T-helper 1 cell (primary cell): ENCODE results near the gene TBC1D30.
"Not testable (repeated sequence)": the region's sequence is repeated elsewhere in the genome, so short reads cannot be mapped to it uniquely, and the experiment has no call there.

Experiments used
- DNase-seq, 5 donors: peaks; one replicate each; pipeline ENCODE4 v3.0.0-alpha.2; 2012 to 2020
- total RNA-seq, 4 donors: gene quantifications; one replicate each; lab custom pipeline; 2026; lab: John Stamatoyannopoulos, UW

The TBC1D30 gene
- total RNA-seq, result 0 to 0.15 (median 0.04) reads per million in 4 donors

GRCh38 chr12:64824500-64825142, at the start of gene TBC1D30:
Gene TBC1D30 (plus strand): TSS chr12:64824647. CDS start chr12:64824880, 233 bp downstream.
- DNase-seq, result peak in 1 of 5 donors; percentile 14

GRCh38 chr12:64775147-64775736, 49.2 kb upstream of the TBC1D30 start:
- DNase-seq, result not testable (repeated sequence)

GRCh38 chr12:64779354-64779974, 45.0 kb upstream of the TBC1D30 start:
- DNase-seq, result no peak

- no peak for DNase-seq
Measured at GRCh38 chr12:64780132-64780530, 44.3 kb upstream of the TBC1D30 start.

GRCh38 chr12:64780531-64781279, 43.7 kb upstream of the TBC1D30 start:
- DNase-seq, result peak in 2 of 5 donors; percentile 12 to 18

GRCh38 chr12:64781280-64782190, 42.9 kb upstream of the TBC1D30 start:
- no peak for DNase-seq

- no peak for DNase-seq
Measured at GRCh38 chr12:64782191-64782876, 42.1 kb upstream of the TBC1D30 start.

GRCh38 chr12:64785838-64786237, 38.6 kb upstream of the TBC1D30 start:
- no peak for DNase-seq

GRCh38 chr12:64790166-64790565, 34.3 kb upstream of the TBC1D30 start:
- DNase-seq, result no peak

- no peak for DNase-seq
Measured at GRCh38 chr12:64791036-64791435, 33.4 kb upstream of the TBC1D30 start.

GRCh38 chr12:64792128-64792527, 32.3 kb upstream of the TBC1D30 start:
- no peak for DNase-seq

GRCh38 chr12:64793610-64794009, 30.8 kb upstream of the TBC1D30 start:
- no peak for DNase-seq

GRCh38 chr12:64794305-64794704, 30.1 kb upstream of the TBC1D30 start:
- DNase-seq, result no peak

- DNase-seq, result peak in 4 of 5 donors; percentile 18 to 74 (median 52)
Measured at GRCh38 chr12:64796205-64796845, 28.1 kb upstream of the TBC1D30 start.

- DNase-seq, result no peak
Measured at GRCh38 chr12:64797156-64797555, 27.3 kb upstream of the TBC1D30 start.

- DNase-seq, result no peak
Measured at GRCh38 chr12:64798165-64798564, 26.3 kb upstream of the TBC1D30 start.

- no peak for DNase-seq
Measured at GRCh38 chr12:64800640-64801039, 23.8 kb upstream of the TBC1D30 start.

- no peak for DNase-seq
Measured at GRCh38 chr12:64801381-64801780, 23.1 kb upstream of the TBC1D30 start.

GRCh38 chr12:64802180-64802775, 22.2 kb upstream of the TBC1D30 start:
- peak in 4 of 5 donors; percentile 17 to 32 (median 26) for DNase-seq

- DNase-seq, result no peak
Measured at GRCh38 chr12:64806173-64806572, 18.3 kb upstream of the TBC1D30 start.
